ENCODE data around the gene REELD1.

The REELD1 gene

GRCh38 chr4:146271466-146271865, 57.1 kb downstream of the REELD1 start:
- Histone ChIP-seq H3K27ac (ENCODE audit: low read length) (no peak overlapping the region), H3K36me3 (ENCODE audit: control insufficient read depth, low read depth, low read length) (no peaks in the 10 kb centered on the region), H3K27me3 (ENCODE audit: control insufficient read depth, insufficient read depth, low read length) (no peaks in the 10 kb centered on the region), H3K4me3 (ENCODE audit: low read length) (no peak overlapping the region), H3K4me1 (ENCODE audit: control insufficient read depth, low read depth, low read length) (no peaks in the 10 kb centered on the region), H3K9ac (ENCODE audit: low read length) (no peak overlapping the region), H3K9me3 (ENCODE audit: control insufficient read depth, low read depth, low read length) (no peaks in the 10 kb centered on the region)

GRCh38 chr4:146273204-146273901, 59.0 kb downstream of the REELD1 start:
- H3K9me3 ChIP-seq (ENCODE audit: control insufficient read depth, low read depth, low read length) = no peaks in the 10 kb centered on the region
- H3K4me3 ChIP-seq (ENCODE audit: low read length) = no peak overlapping the region
- no peak overlapping the region for H3K9ac ChIP-seq (ENCODE audit: low read length)
- H3K27me3 ChIP-seq (ENCODE audit: control insufficient read depth, insufficient read depth, low read length) = no peaks in the 10 kb centered on the region
- no peak overlapping the region for H3K27ac ChIP-seq (ENCODE audit: low read length)
- no peaks in the 10 kb centered on the region for H3K4me1 ChIP-seq (ENCODE audit: control insufficient read depth, low read depth, low read length)
- H3K36me3 ChIP-seq (ENCODE audit: control insufficient read depth, low read depth, low read length) = no peaks in the 10 kb centered on the region

GRCh38 chr4:146274774-146275173, 60.4 kb downstream of the REELD1 start:
- H3K27ac ChIP-seq (ENCODE audit: low read length) = no peak overlapping the region
- no peaks in the 10 kb centered on the region for H3K36me3 ChIP-seq (ENCODE audit: control insufficient read depth, low read depth, low read length)
- no peaks in the 10 kb centered on the region for H3K4me1 ChIP-seq (ENCODE audit: control insufficient read depth, low read depth, low read length)

GRCh38 chr4:146275370-146275769, 61.0 kb downstream of the REELD1 start:
- H3K27me3 ChIP-seq (ENCODE audit: control insufficient read depth, insufficient read depth, low read length) = no peaks in the 10 kb centered on the region
- H3K9ac ChIP-seq (ENCODE audit: low read length) = no peak overlapping the region
- H3K27ac ChIP-seq (ENCODE audit: low read length) = no peak overlapping the region

More at GRCh38 chr4:146274774-146275173, 60.4 kb downstream of the REELD1 start:
- H3K27me3 ChIP-seq (ENCODE audit: control insufficient read depth, insufficient read depth, low read length) = no peaks in the 10 kb centered on the region
- H3K4me3 ChIP-seq (ENCODE audit: low read length) = no peak overlapping the region
- no peak overlapping the region for H3K9ac ChIP-seq (ENCODE audit: low read length)
- no peaks in the 10 kb centered on the region for H3K9me3 ChIP-seq (ENCODE audit: control insufficient read depth, low read depth, low read length)

GRCh38 chr4:146278986-146279385, 64.6 kb downstream of the REELD1 start:
- H3K9ac ChIP-seq (ENCODE audit: low read length) = no peak overlapping the region
- H3K9me3 ChIP-seq (ENCODE audit: control insufficient read depth, low read depth, low read length) = no peaks in the 10 kb centered on the region
- no peak overlapping the region for H3K27ac ChIP-seq (ENCODE audit: low read length)
- H3K36me3 ChIP-seq (ENCODE audit: control insufficient read depth, low read depth, low read length) = no peaks in the 10 kb centered on the region
- H3K27me3 ChIP-seq (ENCODE audit: control insufficient read depth, insufficient read depth, low read length) = no peaks in the 10 kb centered on the region
- H3K4me3 ChIP-seq (ENCODE audit: low read length) = no peak overlapping the region
- no peaks in the 10 kb centered on the region for H3K4me1 ChIP-seq (ENCODE audit: control insufficient read depth, low read depth, low read length)

More at GRCh38 chr4:146275370-146275769, 61.0 kb downstream of the REELD1 start:
- no peaks in the 10 kb centered on the region for H3K4me1 ChIP-seq (ENCODE audit: control insufficient read depth, low read depth, low read length)
- no peak overlapping the region for H3K4me3 ChIP-seq (ENCODE audit: low read length)
- no peaks in the 10 kb centered on the region for H3K9me3 ChIP-seq (ENCODE audit: control insufficient read depth, low read depth, low read length)
- no peaks in the 10 kb centered on the region for H3K36me3 ChIP-seq (ENCODE audit: control insufficient read depth, low read depth, low read length)

Data from iPS-18a (cell line).